IMR-90 (cell line): Measurements from ENCODE around the gene GRAMD4. TPM values are rescaled to one million over a fixed set of nuclear protein-coding genes. Genes with fewer than 3 reads are reported as not detected.

Source experiments
- ATAC-seq: fragments of 200-7000 bp; cut with Tn5 transposase; 2 replicates; pipeline ENCODE4 v1.9.1; 2020; ENCODE audit warnings: low read depth, mild to moderate bottlenecking, moderate library complexity
- BruUV-seq: library from RNA; stranded (reverse); fragments of 400-500 nt; replicated peaks from 2 replicates; lab custom pipeline; 2021; lab: Mats Ljungman, UMichigan
- CTCF ChIA-PET: fragments of 300-600 bp; formaldehyde crosslinking; extraction: SDS; loops from one replicate; lab custom pipeline; 2021; ENCODE audit warnings: antibody characterized with exemption; lab: Yijun Ruan, JAX
- POLR2A ChIA-PET: fragments of 300-600 bp; sonication (Branson Sonifier 250); formaldehyde crosslinking; loops from one replicate; lab custom pipeline; 2022; ENCODE audit warnings: antibody characterized with exemption; ENCODE audit not compliant: unreplicated experiment; lab: Charles Lee
- DNase-seq: peaks from one replicate; pipeline ENCODE4 v3.0.0; 2013
- H2AFZ ChIP-seq: replicated peaks from 2 replicates; pipeline ENCODE3; 2013; ENCODE audit warnings: low read length, mild to moderate bottlenecking; ENCODE audit not compliant: poor library complexity
- H2AK5ac ChIP-seq: 2 replicates; pipeline ENCODE4 v1.6.1; 2013; ENCODE audit warnings: low read depth, low read length, inconsistent platforms
- H2AK9ac ChIP-seq: replicated peaks from 2 replicates; pipeline ENCODE3; 2013; ENCODE audit warnings: mild to moderate bottlenecking, low read depth, low read length, moderate library complexity; ENCODE audit not compliant: poor library complexity
- H2BK120ac ChIP-seq: 2 replicates; pipeline ENCODE4 v1.6.1; 2013; ENCODE audit warnings: low read depth, low read length, inconsistent platforms
- H2BK15ac ChIP-seq: 3 replicates; pipeline ENCODE4 v1.6.1; 2013; ENCODE audit warnings: low read depth, low read length, inconsistent platforms
- H2BK20ac ChIP-seq: 2 replicates; pipeline ENCODE4 v1.6.1; 2013; ENCODE audit warnings: low read depth, mild to moderate bottlenecking, inconsistent platforms, low read length, moderate library complexity
- H2BK5ac ChIP-seq: 2 replicates; pipeline ENCODE4 v1.6.1; 2013; ENCODE audit warnings: mild to moderate bottlenecking, low read depth, low read length, inconsistent platforms; ENCODE audit not compliant: poor library complexity, severe bottlenecking
- H3K14ac ChIP-seq: replicated peaks from 2 replicates; pipeline ENCODE4 v1.6.1; 2013; ENCODE audit warnings: low read depth, low read length, inconsistent platforms
- H3K18ac ChIP-seq: 2 replicates; pipeline ENCODE4 v1.6.1; 2013; ENCODE audit warnings: low read depth, low read length, control low read depth
- H3K23ac ChIP-seq: 2 replicates; pipeline ENCODE4 v1.6.1; 2013; ENCODE audit warnings: low read depth, low read length, inconsistent platforms
- H3K27ac ChIP-seq: 2 replicates; pipeline ENCODE4 v1.5.1; 2013; ENCODE audit warnings: mild to moderate bottlenecking, control low read depth, low read length; ENCODE audit not compliant: insufficient read depth
- H3K27me3 ChIP-seq: 2 replicates; pipeline ENCODE4 v1.6.1; 2013; ENCODE audit warnings: low read length; ENCODE audit not compliant: control insufficient read depth, insufficient read depth
- H3K36me3 ChIP-seq: 2 replicates; pipeline ENCODE4 v1.6.1; 2013; ENCODE audit warnings: low read length, mixed read lengths; ENCODE audit not compliant: control insufficient read depth, insufficient read depth
- H3K4ac ChIP-seq: 2 replicates; pipeline ENCODE4 v1.6.1; 2013; ENCODE audit warnings: low read depth, low read length, inconsistent platforms
- H3K4me1 ChIP-seq: 2 replicates; pipeline ENCODE4 v1.6.1; 2013; ENCODE audit warnings: low read length, mixed read lengths; ENCODE audit not compliant: control insufficient read depth, insufficient read depth
- H3K4me2 ChIP-seq: 2 replicates; pipeline ENCODE4 v1.6.1; 2013; ENCODE audit warnings: low read depth, mild to moderate bottlenecking, control low read depth, low read length, moderate library complexity
- H3K4me3 ChIP-seq: 2 replicates; pipeline ENCODE4 v1.5.1; 2013; ENCODE audit warnings: low read depth, mild to moderate bottlenecking, control low read depth, low read length, moderate library complexity; ENCODE audit not compliant: insufficient read depth
- H3K56ac ChIP-seq: 2 replicates; pipeline ENCODE4 v1.6.1; 2013; ENCODE audit warnings: low read length, inconsistent platforms; ENCODE audit not compliant: insufficient read depth; ENCODE audit errors: extremely low read depth
- H3K79me1 ChIP-seq, 2 experiments: 2 replicates each; pipeline ENCODE4 v1.6.1; 2013; ENCODE audit warnings: low read length in 2 of 2, inconsistent platforms in 1 of 2, low read depth in 1 of 2
- H3K9ac ChIP-seq: 2 replicates; pipeline ENCODE4 v1.6.1; 2013; ENCODE audit warnings: low read depth, low read length, control low read depth
- H3K9me1 ChIP-seq: 2 replicates; pipeline ENCODE4 v1.6.1; 2013; ENCODE audit warnings: low read length, inconsistent platforms; ENCODE audit not compliant: insufficient read depth
- H3K9me3 ChIP-seq: 2 replicates; pipeline ENCODE4 v1.6.1; 2013; ENCODE audit warnings: low read length; ENCODE audit not compliant: control insufficient read depth, insufficient read depth
- H4K20me1 ChIP-seq: 2 replicates; pipeline ENCODE4 v1.6.1; 2013; ENCODE audit warnings: low read length, inconsistent platforms; ENCODE audit not compliant: insufficient read depth
- H4K5ac ChIP-seq: 2 replicates; pipeline ENCODE4 v1.6.1; 2013; ENCODE audit warnings: mild to moderate bottlenecking, low read depth, low read length, control low read depth
- H4K8ac ChIP-seq, 2 experiments: 2 replicates each; pipeline ENCODE4 v1.6.1; 2013; ENCODE audit warnings: low read depth in 2 of 2, low read length in 2 of 2, control low read depth in 1 of 2, inconsistent platforms in 1 of 2
- H4K91ac ChIP-seq: 2 replicates; pipeline ENCODE4 v1.6.1; 2013; ENCODE audit warnings: low read depth, low read length, inconsistent platforms; ENCODE audit not compliant: insufficient read depth
- MXI1 ChIP-seq: IDR thresholded peaks from 2 replicates; pipeline ENCODE4 v1.6.1; 2012; ENCODE audit warnings: low read depth, mild to moderate bottlenecking, low read length, moderate library complexity, borderline replicate concordance
- NFE2L2 ChIP-seq: fragments of 150-350 bp; IDR thresholded peaks from 2 replicates; pipeline ENCODE4 v1.6.1; 2016; ENCODE audit warnings: low read depth, mild to moderate bottlenecking, low read length
- POLR2A ChIP-seq: IDR thresholded peaks from 2 replicates; pipeline ENCODE4 v1.6.1; 2012; ENCODE audit warnings: mild to moderate bottlenecking, low read depth, low read length
- RFX5 ChIP-seq: IDR thresholded peaks from 2 replicates; pipeline ENCODE4 v1.8.0; 2012; ENCODE audit warnings: low read depth, mild to moderate bottlenecking, low read length, moderate library complexity
- WGBS, 2 experiments: methylation state at CpG; one replicate each; pipeline versions ENCODE4 v1.1.5 to v1.1.7; 2013; ENCODE audit warnings: missing lambda C conversion rate in 2 of 2; ENCODE audit not compliant: insufficient read length in 1 of 2; ENCODE audit errors: extremely low coverage in 2 of 2; 5-methylcytosine and 5-hydroxymethylcytosine counted together
- dilution Hi-C: fragments of 300-500 bp; cut with HindIII; formaldehyde crosslinking; loops from one replicate; pipeline ENCODE4 v1.14.3; 2018; ENCODE audit warnings: low sequenced_read_pairs; ENCODE audit not compliant: unreplicated experiment
- in situ Hi-C: fragments of 300-500 bp; cut with MboI; formaldehyde crosslinking; loops from 3 replicates; pipeline ENCODE4 v1.14.3; 2019; ENCODE audit warnings: low sequenced_read_pairs, inconsistent platforms, mixed read lengths
- intact Hi-C: fragments of 100-400 bp; cut with micrococcal nuclease; formaldehyde crosslinking; loops from 2 replicates; pipeline ENCODE4 v1.10.0; 2022
- polyA plus RNA-seq, 3 experiments: library from polyadenylated mRNA; depleted of rRNA; stranded (reverse); fragments of >200 nt; gene quantifications; 2 replicates each; pipeline ENCODE4 v1.2.3, GENCODE V29; 2012; ENCODE audit warnings: low replicate concordance in 1 of 3
- total RNA-seq: library from RNA; depleted of rRNA; stranded (reverse); fragments of >200 nt; gene quantifications from 2 replicates; pipeline ENCODE4 v1.2.3, GENCODE V29; 2012

The GRAMD4 gene
- total and polyA plus RNA-seq, 2 of the 4 experiments (the other 2 are of a cell fraction): 2.7 to 5.8 TPM

DNA sequence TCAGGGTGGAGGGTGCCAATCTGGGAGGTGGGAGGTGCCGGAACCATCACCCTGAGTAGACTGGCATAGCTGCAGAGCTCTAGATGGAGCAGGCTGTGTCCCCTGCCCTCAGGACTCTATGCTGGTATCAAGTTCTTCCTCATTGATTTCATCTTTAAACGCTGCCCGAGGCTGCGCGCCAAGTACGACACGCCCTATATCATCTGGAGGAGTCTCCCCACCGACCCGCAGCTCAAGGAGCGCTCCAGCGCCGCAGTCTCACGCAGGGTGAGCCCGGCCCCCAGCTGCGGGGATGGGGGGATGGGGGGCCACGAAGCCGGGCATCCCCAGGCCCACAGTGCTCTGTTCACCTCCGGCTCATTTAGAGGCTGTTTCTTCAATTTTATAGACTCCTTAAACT lies 52.5 kb downstream of the GRAMD4 start:
- 71% methylated on average over 9 of the region's 18 CpGs; no CpG with 5 or more reads in 1 of the 2 experiments for WGBS, 2 experiments
- Histone ChIP-seq H3K9me1 (no peaks in the 10 kb centered on the region), H3K9me3 (no peaks in the 10 kb centered on the region), H4K20me1 (no peaks in the 10 kb centered on the region), H3K23ac (no peak overlapping the region), H2BK15ac (no peak overlapping the region), H3K27ac (no peak overlapping the region), H4K91ac (no peak overlapping the region), H3K56ac (no peak overlapping the region), H2BK5ac (no peak overlapping the region), H4K5ac (no peak overlapping the region), H2BK120ac (no peak overlapping the region), H3K27me3 (no peaks in the 10 kb centered on the region), H2AFZ (no peak overlapping the region), H3K79me1 (no peaks in the 10 kb centered on the region), H3K4me2 (no peak overlapping the region), H3K4me1 (no peaks in the 10 kb centered on the region), H2AK5ac (no peak overlapping the region), H3K14ac (no peak overlapping the region), H3K4me3 (no peak overlapping the region), H2AK9ac (no peak overlapping the region), H3K9ac (no peak overlapping the region), H2BK20ac (no peak overlapping the region), H3K36me3 (peaks cover 64% of the 10 kb centered on the region), H3K18ac (no peak overlapping the region), H4K8ac (no peak overlapping the region), H3K4ac (no peak overlapping the region)
- BruUV-seq: no TSS peak
- dilution Hi-C loops: no loop called here
- ATAC-seq (no peak), DNase-seq (no peak)
- TF ChIP-seq MXI1 (no peak), POLR2A (no peak), RFX5 (no peak), NFE2L2 (no peak)
- intact Hi-C loops: no loop called here
- in situ Hi-C loops: no loop called here
- CTCF ChIA-PET: no interaction called here
- POLR2A ChIA-PET: no interaction called here
